Uterus (tissue), 4 donors: ENCODE data around the gene KRT73. TPM values are rescaled to one million over a fixed set of nuclear protein-coding genes. Genes with fewer than 3 reads are reported as not detected.

Source experiments
- DNase-seq, 2 donors: peaks; one replicate each; pipeline ENCODE4 v3.0.0-alpha.2; 2019 to 2020
- H3K27ac ChIP-seq, 2 donors: fragments of 200-600 bp; sonication (generic); 1 replicate in 1 of 2; 2 replicates in 1 of 2; pipeline ENCODE4 v1.5.1; 2016 to 2018
- H3K27me3 ChIP-seq, 2 donors: fragments of 200-600 bp; sonication (generic); one replicate each; pipeline ENCODE4 v1.5.1; 2018 to 2019; ENCODE audit warnings: control low read depth in 1 of 2
- H3K36me3 ChIP-seq, 2 donors: fragments of 200-600 bp; sonication (generic); one replicate each; pipeline ENCODE4 v1.5.1; 2019; ENCODE audit warnings: control low read depth in 1 of 2
- H3K4me1 ChIP-seq, 2 donors: fragments of 200-600 bp; sonication (generic); one replicate each; pipeline ENCODE4 v1.5.1; 2018 to 2019; ENCODE audit warnings: control low read depth in 1 of 2
- H3K4me3 ChIP-seq, 2 donors: fragments of 200-600 bp; sonication (generic); 1 replicate in 1 of 2; 2 replicates in 1 of 2; pipeline ENCODE4 v1.5.1; 2018 to 2019; ENCODE audit warnings: mild to moderate bottlenecking in 1 of 2
- H3K9me3 ChIP-seq, 2 donors: fragments of 200-600 bp; sonication (generic); one replicate each; pipeline ENCODE4 v1.5.1; 2019; ENCODE audit warnings: control low read depth in 1 of 2
- CTCF ChIP-seq, 4 experiments: fragments of 200-600 bp in 2 of 4; fragments of 450-650 bp in 2 of 4; sonication (generic) in 2 of 4; IDR thresholded peaks; one replicate each; pipeline ENCODE4 v1.5.1; 2016 to 2019; ENCODE audit warnings: antibody characterized with exemption in 4 of 4, mild to moderate bottlenecking in 2 of 4, moderate library complexity in 1 of 4
- POLR2A ChIP-seq, 2 donors: fragments of 450-650 bp; IDR thresholded peaks; one replicate each; pipeline ENCODE4 v1.6.1; 2016; ENCODE audit warnings: antibody characterized with exemption in 2 of 2, mild to moderate bottlenecking in 1 of 2, moderate library complexity in 1 of 2
- intact Hi-C: fragments of 100-400 bp; cut with DNase I; formaldehyde crosslinking; loops from one replicate; pipeline ENCODE4 v1.15.1; 2023; ENCODE audit warnings: low total_unique reads
- total RNA-seq, 4 donors: library from RNA; depleted of rRNA in 3 of 4; stranded (reverse); fragments of >200 nt in 3 of 4; gene quantifications; one replicate each; pipeline versions ENCODE4 v1.1.0 to v1.2.4, GENCODE V29; 2014 to 2023
- donor health status: DM: yes; HTN: yes; CAD: no.

KRT73 gene
- total RNA-seq, 4 donors from 2014 or later = not detected

GRCh38 chr12:52564582-52564981 lies 53.8 kb downstream of the KRT73 start:
- H3K36me3 ChIP-seq = no peaks in the 10 kb centered on the region
- no peaks in the 10 kb centered on the region for H3K4me1 ChIP-seq
- TF ChIP-seq POLR2A (IDR thresholded peaks at IDR 0.05) (no peak), CTCF (IDR thresholded peaks at IDR 0.05) (no peak)
- no peak overlapping the region for H3K4me3 ChIP-seq
- intact Hi-C loops = no loop called here
- H3K27ac ChIP-seq = no peak overlapping the region
- DNase-seq = no peak
- H3K27me3 ChIP-seq = no peaks in the 10 kb centered on the region
- no peaks in the 10 kb centered on the region for H3K9me3 ChIP-seq

- intact Hi-C loops = no loop called here
- DNase-seq = no peak
These were observed 56.4 kb downstream of the KRT73 start for GRCh38 chr12:52561880-52562449.

GRCh38 chr12:52559979-52560378 lies 58.4 kb downstream of the KRT73 start:
- H3K4me3 ChIP-seq = no peak overlapping the region
- no peak for DNase-seq
- H3K27ac ChIP-seq = no peak overlapping the region
- no peaks in the 10 kb centered on the region for H3K9me3 ChIP-seq
- H3K4me1 ChIP-seq = no peaks in the 10 kb centered on the region
- TF ChIP-seq CTCF (IDR thresholded peaks at IDR 0.05) (no peak), POLR2A (IDR thresholded peaks at IDR 0.05) (no peak)
- no peaks in the 10 kb centered on the region for H3K36me3 ChIP-seq
- no peaks in the 10 kb centered on the region for H3K27me3 ChIP-seq
- intact Hi-C loops = no loop called here

More at GRCh38 chr12:52561880-52562449, 56.4 kb downstream of the KRT73 start:
- no peak for TF ChIP-seq CTCF (IDR thresholded peaks at IDR 0.05)
- no peak for TF ChIP-seq POLR2A (IDR thresholded peaks at IDR 0.05)
- Histone ChIP-seq H3K36me3 (no peaks in the 10 kb centered on the region), H3K27me3 (no peaks in the 10 kb centered on the region), H3K4me3 (no peak overlapping the region), H3K27ac (no peak overlapping the region), H3K9me3 (no peaks in the 10 kb centered on the region), H3K4me1 (no peaks in the 10 kb centered on the region)

- TF ChIP-seq POLR2A (IDR thresholded peaks at IDR 0.05) = no peak
- no peaks in the 10 kb centered on the region for H3K4me1 ChIP-seq
These were observed 59.4 kb downstream of the KRT73 start for GRCh38 chr12:52558781-52559445.

More at GRCh38 chr12:52558781-52559445, 59.4 kb downstream of the KRT73 start:
- intact Hi-C loops = no loop called here
- H3K9me3 ChIP-seq = no peaks in the 10 kb centered on the region
- DNase-seq = no peak
- no peak overlapping the region for H3K4me3 ChIP-seq
- H3K27me3 ChIP-seq = no peaks in the 10 kb centered on the region
- no peaks in the 10 kb centered on the region for H3K36me3 ChIP-seq
- no peak overlapping the region for H3K27ac ChIP-seq

Other genes with a start within 250 kb of the KRT73 start
- gene KRT84, start 232.9 kb downstream of the KRT73 start, total RNA-seq = under 1 TPM in 1 of 4 donors, not detected in 3; 0.14 TPM
- not detected for gene KRT82, start 212.2 kb downstream of the KRT73 start, total RNA-seq
- not detected for gene KRT75, start 184.2 kb downstream of the KRT73 start, total RNA-seq
- not detected for gene KRT6B, start 166.4 kb downstream of the KRT73 start, total RNA-seq
- gene KRT6C, start 144.8 kb downstream of the KRT73 start, total RNA-seq = under 1 TPM in 2 of 4 donors, not detected in 2; 0.14 to 0.34 TPM
- 10 to 100 TPM in 1 of 4 donors, 1 to 10 TPM in 1, under 1 TPM in 1, not detected in 1; 0.90 to 48.5 (median 1.7) TPM for gene KRT6A, start 125.3 kb downstream of the KRT73 start, total RNA-seq
- 10 to 100 TPM in 1 of 4 donors, 1 to 10 TPM in 1, not detected in 2; 2.0 to 33.7 TPM for gene KRT5, start 98.2 kb downstream of the KRT73 start, total RNA-seq
- gene KRT71, start 65.4 kb downstream of the KRT73 start, total RNA-seq = not detected
- gene KRT74, start 44.7 kb downstream of the KRT73 start, total RNA-seq = not detected
- under 1 TPM in 1 of 4 donors, not detected in 3; 0.51 TPM for gene KRT72, start 17.1 kb downstream of the KRT73 start, total RNA-seq
- not detected for gene KRT2, start 33.7 kb upstream of the KRT73 start, total RNA-seq
- gene KRT1, start 61.8 kb upstream of the KRT73 start, total RNA-seq = 1 to 10 TPM in 1 of 4 donors, under 1 TPM in 1, not detected in 2; 0.88 to 1.5 TPM
- not detected for gene KRT77, start 85.0 kb upstream of the KRT73 start, total RNA-seq
- gene KRT76, start 158.8 kb upstream of the KRT73 start, total RNA-seq = not detected
- gene KRT3, start 177.6 kb upstream of the KRT73 start, total RNA-seq = not detected
- not detected for gene KRT4, start 195.6 kb upstream of the KRT73 start, total RNA-seq
- not detected for gene KRT79, start 215.8 kb upstream of the KRT73 start, total RNA-seq
- not detected for gene KRT78, start 230.4 kb upstream of the KRT73 start, total RNA-seq